Keratinocyte (primary cell): ENCODE results near the gene SEZ6L2. TPM values are rescaled to one million over a fixed set of nuclear protein-coding genes. Genes with fewer than 3 reads are reported as not detected.

Source experiments
- DNase-seq: peaks from one replicate; pipeline ENCODE4 v3.0.0-alpha.2; 2011; ENCODE audit warnings: low read depth, missing footprints, low spot score
- FAIRE-seq: peaks from 2 replicates; lab custom pipeline; 2011; peaks lifted over from hg19 to GRCh38; lab: Jason Lieb, UNC
- H2AFZ ChIP-seq: 2 replicates; pipeline ENCODE4 v1.6.0; 2012; ENCODE audit warnings: low read length, control low read depth, inconsistent platforms; ENCODE audit not compliant: control insufficient read depth
- H3K27ac ChIP-seq: 2 replicates; pipeline ENCODE4 v1.5.1; 2011; ENCODE audit warnings: low read length; ENCODE audit not compliant: control insufficient read depth, insufficient read depth
- H3K27me3 ChIP-seq: 3 replicates; pipeline ENCODE4 v1.6.0; 2011; ENCODE audit warnings: low read length; ENCODE audit not compliant: control insufficient read depth, insufficient read depth; ENCODE audit errors: extremely low read depth
- H3K36me3 ChIP-seq, 2 experiments: 2 replicates in 1 of 2; 3 replicates in 1 of 2; pipeline ENCODE4 v1.5.1; 2011; ENCODE audit warnings: low read length in 2 of 2, mild to moderate bottlenecking in 1 of 2; ENCODE audit not compliant: control insufficient read depth in 2 of 2, insufficient read depth in 2 of 2; ENCODE audit errors: extremely low read depth in 1 of 2
- H3K4me1 ChIP-seq: 3 replicates; pipeline ENCODE4 v1.5.1; 2011; ENCODE audit warnings: low read length; ENCODE audit not compliant: control insufficient read depth, insufficient read depth; ENCODE audit errors: extremely low read depth
- H3K4me2 ChIP-seq: 3 replicates; pipeline ENCODE4 v1.6.0; 2011; ENCODE audit warnings: low read depth, low read length; ENCODE audit not compliant: control insufficient read depth, insufficient read depth; ENCODE audit errors: extremely low read depth
- H3K4me3 ChIP-seq, 3 experiments: fragments of 200-600 bp in 1 of 3; sonication (generic) in 1 of 3; 2 replicates in 2 of 3; 3 replicates in 1 of 3; pipeline ENCODE4 v1.5.1; 2011 to 2016; ENCODE audit warnings: low read length in 3 of 3, mild to moderate bottlenecking in 3 of 3, control low read depth in 2 of 3, inconsistent platforms in 1 of 3, low read depth in 1 of 3, mixed read lengths in 1 of 3, mixed run types in 1 of 3, moderate library complexity in 1 of 3; ENCODE audit not compliant: control insufficient read depth in 2 of 3, insufficient read depth in 2 of 3; ENCODE audit errors: extremely low read depth in 1 of 3
- H3K79me2 ChIP-seq: 2 replicates; pipeline ENCODE4 v1.6.0; 2012; ENCODE audit warnings: low read length; ENCODE audit not compliant: control insufficient read depth, insufficient read depth
- H3K9ac ChIP-seq: 3 replicates; pipeline ENCODE4 v1.6.0; 2011; ENCODE audit warnings: low read length; ENCODE audit not compliant: control insufficient read depth, insufficient read depth; ENCODE audit errors: extremely low read depth
- H3K9me1 ChIP-seq: 3 replicates; pipeline ENCODE4 v1.6.0; 2011; ENCODE audit warnings: low read length; ENCODE audit not compliant: control insufficient read depth, insufficient read depth; ENCODE audit errors: extremely low read depth
- H3K9me3 ChIP-seq: 2 replicates; pipeline ENCODE4 v1.5.1; 2012; ENCODE audit warnings: low read depth, low read length; ENCODE audit not compliant: control insufficient read depth
- H4K20me1 ChIP-seq: 3 replicates; pipeline ENCODE4 v1.6.0; 2011; ENCODE audit warnings: low read length; ENCODE audit not compliant: control insufficient read depth, insufficient read depth; ENCODE audit errors: extremely low read depth
- EZH2 ChIP-seq: IDR thresholded peaks from one replicate; pipeline ENCODE4 v1.6.1; 2012; ENCODE audit warnings: inconsistent platforms, mild to moderate bottlenecking, low read length, moderate library complexity
- dilution Hi-C: fragments of 300-500 bp; cut with MboI; formaldehyde crosslinking; loops from one replicate; pipeline ENCODE4 v1.7.0; 2020; ENCODE audit warnings: low sequenced_read_pairs; ENCODE audit not compliant: extremely low pct_ligation_motif_present
- polyA plus RNA-seq, 5 experiments: library from polyadenylated mRNA; depleted of rRNA in 3 of 5; stranded (reverse) in 3 of 5; stranded (forward) in 1 of 5; unstranded in 1 of 5; fragments of >200 nt; gene quantifications; 1 replicate in 1 of 5; 2 replicates in 3 of 5; 3 replicates in 1 of 5; pipeline versions ENCODE4 v1.2.1 to v1.2.3, GENCODE V29; 2011 to 2012; ENCODE audit warnings: missing spikeins in 2 of 5, low read depth in 1 of 5, low replicate concordance in 1 of 5
- TF ChIP-seq, protein P1 (sequence below), 3 experiments: IDR thresholded peaks in 1 of 3; conservative IDR thresholded peaks in 1 of 3; optimal IDR thresholded peaks in 1 of 3; 2 replicates in 2 of 3; 3 replicates in 1 of 3; pipeline versions ENCODE3 to v1.5.1; 2011; ENCODE audit warnings: low read length in 3 of 3, mild to moderate bottlenecking in 3 of 3, moderate library complexity in 2 of 3, control low read depth in 1 of 3, inconsistent platforms in 1 of 3; ENCODE audit not compliant: insufficient read depth in 2 of 3; ENCODE audit errors: extremely low read depth in 1 of 3

The SEZ6L2 gene
- polyA plus RNA-seq, 1 donor (not counting 4 experiments of a cell fraction or from before 2014, with no cell fraction given) = 0.68 TPM

DNA sequence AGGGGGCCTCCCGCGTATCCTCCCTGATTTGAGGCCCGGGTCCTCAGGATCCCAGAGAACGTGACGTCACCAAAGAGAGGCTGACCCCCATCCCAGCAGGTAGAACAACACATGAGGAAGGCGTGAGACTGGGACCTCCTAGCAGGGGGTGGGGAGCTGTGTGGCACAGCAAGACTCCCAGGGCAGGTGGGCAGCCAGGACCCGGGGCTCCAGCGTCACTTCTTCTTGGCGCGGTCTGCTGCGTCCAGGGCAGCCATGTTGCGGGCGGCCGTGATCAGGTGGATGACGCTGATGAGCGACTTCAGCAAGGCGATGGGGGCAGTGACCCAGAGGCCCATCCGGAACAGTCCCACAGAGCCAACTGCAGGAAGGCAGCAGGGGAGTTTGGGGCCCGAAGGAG is 40.4 kb downstream of the SEZ6L2 start:
- TF ChIP-seq EZH2 = no peak
- TF ChIP-seq, protein P1, sequence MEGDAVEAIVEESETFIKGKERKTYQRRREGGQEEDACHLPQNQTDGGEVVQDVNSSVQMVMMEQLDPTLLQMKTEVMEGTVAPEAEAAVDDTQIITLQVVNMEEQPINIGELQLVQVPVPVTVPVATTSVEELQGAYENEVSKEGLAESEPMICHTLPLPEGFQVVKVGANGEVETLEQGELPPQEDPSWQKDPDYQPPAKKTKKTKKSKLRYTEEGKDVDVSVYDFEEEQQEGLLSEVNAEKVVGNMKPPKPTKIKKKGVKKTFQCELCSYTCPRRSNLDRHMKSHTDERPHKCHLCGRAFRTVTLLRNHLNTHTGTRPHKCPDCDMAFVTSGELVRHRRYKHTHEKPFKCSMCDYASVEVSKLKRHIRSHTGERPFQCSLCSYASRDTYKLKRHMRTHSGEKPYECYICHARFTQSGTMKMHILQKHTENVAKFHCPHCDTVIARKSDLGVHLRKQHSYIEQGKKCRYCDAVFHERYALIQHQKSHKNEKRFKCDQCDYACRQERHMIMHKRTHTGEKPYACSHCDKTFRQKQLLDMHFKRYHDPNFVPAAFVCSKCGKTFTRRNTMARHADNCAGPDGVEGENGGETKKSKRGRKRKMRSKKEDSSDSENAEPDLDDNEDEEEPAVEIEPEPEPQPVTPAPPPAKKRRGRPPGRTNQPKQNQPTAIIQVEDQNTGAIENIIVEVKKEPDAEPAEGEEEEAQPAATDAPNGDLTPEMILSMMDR (optimal IDR thresholded peaks at IDR 0.05 in 1 of 3, IDR thresholded peaks at IDR 0.05 in 1 of 3, conservative IDR thresholded peaks at IDR 0.05 in 1 of 3; ENCODE audit: extremely low read depth in 1 of 3, insufficient read depth in 2 of 3, low read length in 3 of 3) = no peak
- dilution Hi-C loops = no loop called here

DNA sequence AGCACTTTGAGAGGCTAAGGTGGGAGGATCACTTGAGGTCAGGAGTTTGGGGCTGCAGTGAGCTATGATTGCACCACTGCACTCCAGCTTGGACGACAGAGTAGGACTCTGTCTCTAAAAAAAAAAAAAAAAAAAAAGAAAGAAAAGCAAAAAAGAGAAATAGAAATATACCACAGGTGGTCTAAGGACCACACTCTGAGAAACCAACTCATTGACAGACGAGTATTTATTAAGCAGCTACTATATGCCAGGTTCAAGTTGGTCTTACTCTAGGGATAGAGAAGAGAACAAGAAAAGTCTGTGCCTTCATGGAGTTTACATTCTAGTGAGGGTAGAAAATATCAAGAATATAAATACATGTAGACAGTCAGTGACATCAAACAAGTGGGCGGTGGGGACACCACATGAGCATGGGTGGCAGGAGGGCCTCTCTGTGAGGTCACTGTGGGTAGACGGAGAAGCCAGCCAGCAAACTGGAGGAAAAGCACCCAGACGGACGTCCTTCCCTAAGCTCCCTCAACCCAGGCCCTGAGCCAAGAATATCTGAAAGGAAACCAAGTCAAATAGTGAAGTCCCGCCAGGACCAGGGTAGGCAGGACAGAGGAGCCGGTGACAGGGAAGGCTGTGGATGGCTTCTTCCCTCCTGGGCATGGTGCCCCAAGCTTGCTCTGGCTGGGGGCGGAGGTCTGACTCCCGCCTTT is 41.1 kb downstream of the SEZ6L2 start:
- no peak overlapping the region for H3K9ac ChIP-seq
- FAIRE-seq (no peak), DNase-seq (no peak)
- peaks cover 8% of the 10 kb centered on the region for H3K79me2 ChIP-seq
- TF ChIP-seq, protein P1 (optimal IDR thresholded peaks at IDR 0.05 in 1 of 3, IDR thresholded peaks at IDR 0.05 in 1 of 3, conservative IDR thresholded peaks at IDR 0.05 in 1 of 3; ENCODE audit: extremely low read depth in 1 of 3, insufficient read depth in 2 of 3, low read length in 3 of 3) = no peak
- no peak for TF ChIP-seq EZH2
- H3K27ac ChIP-seq = no peak overlapping the region
- peaks cover 4% of the 10 kb centered on the region for H3K4me1 ChIP-seq
- peaks cover 2% of the 10 kb centered on the region for H3K9me1 ChIP-seq
- no peak overlapping the region for H3K4me3 ChIP-seq
- dilution Hi-C loops = no loop called here
- no peak overlapping the region for H2AFZ ChIP-seq
- no peaks in the 10 kb centered on the region for H3K27me3 ChIP-seq
- H4K20me1 ChIP-seq = no peaks in the 10 kb centered on the region
- no peak overlapping the region for H3K4me2 ChIP-seq
- peaks cover 9 to 13% of the 10 kb centered on the region in 2 experiments for H3K36me3 ChIP-seq
- no peaks in the 10 kb centered on the region for H3K9me3 ChIP-seq

More for the DNA sequence above, 40.4 kb downstream of the SEZ6L2 start:
- Histone ChIP-seq H3K27me3 (no peaks in the 10 kb centered on the region), H3K36me3 (peaks cover 9 to 13% of the 10 kb centered on the region in 2 experiments), H3K9me1 (peaks cover 2% of the 10 kb centered on the region), H4K20me1 (no peaks in the 10 kb centered on the region), H3K79me2 (peaks cover 8% of the 10 kb centered on the region), H3K27ac (no peak overlapping the region), H3K4me1 (peaks cover 6% of the 10 kb centered on the region), H3K4me2 (no peak overlapping the region), H3K9ac (no peak overlapping the region), H2AFZ (no peak overlapping the region), H3K9me3 (no peaks in the 10 kb centered on the region), H3K4me3 (no peak overlapping the region)
- no peak for FAIRE-seq
- no peak for DNase-seq
